Natural killer cell (primary cell): ENCODE results near the gene FSD2. TPM values are rescaled to one million over a fixed set of nuclear protein-coding genes. Genes with fewer than 3 reads are reported as not detected.
A peak's percentile ranks its signal among the peaks of the same experiment; 100 is the strongest.

Source experiments
- ATAC-seq, 3 donors: fragments of 150-1000 bp in 2 of 3; fragments of 200-7000 bp in 1 of 3; cut with Tn5 transposase; 1 replicate in 1 of 3; 2 replicates in 2 of 3; pipeline ENCODE4 v1.10.0; 2021; ENCODE audit warnings: mild to moderate bottlenecking in 2 of 3, moderate library complexity in 2 of 3
- DNase-seq, 2 donors: peaks; one replicate each; pipeline versions ENCODE4 v3.0.0 to v3.0.0-alpha.2; 2013 to 2021; ENCODE audit warnings: mixed read lengths in 1 of 2
- H3K27ac ChIP-seq: one replicate; pipeline ENCODE4 v1.5.1; 2013; ENCODE audit warnings: mild to moderate bottlenecking, low read length
- H3K27me3 ChIP-seq: one replicate; pipeline ENCODE4 v1.6.1; 2013; ENCODE audit warnings: low read length; ENCODE audit not compliant: control insufficient read depth, insufficient read depth
- H3K36me3 ChIP-seq: one replicate; pipeline ENCODE4 v1.6.1; 2013; ENCODE audit warnings: low read length; ENCODE audit not compliant: control insufficient read depth, insufficient read depth
- H3K4me1 ChIP-seq: one replicate; pipeline ENCODE4 v1.6.1; 2013; ENCODE audit warnings: low read length; ENCODE audit not compliant: control insufficient read depth, insufficient read depth
- H3K4me3 ChIP-seq: one replicate; pipeline ENCODE4 v1.5.1; 2013; ENCODE audit warnings: low read length
- H3K9me3 ChIP-seq: one replicate; pipeline ENCODE4 v1.6.1; 2013; ENCODE audit warnings: low read length; ENCODE audit not compliant: control insufficient read depth, insufficient read depth
- H3K27ac Mint-ChIP-seq, 2 donors: one replicate each; pipeline ENCODE4 v1.8.0; 2022; ENCODE audit warnings: mild to moderate bottlenecking in 2 of 2, mixed read lengths in 2 of 2, moderate library complexity in 1 of 2
- H3K27me3 Mint-ChIP-seq, 2 donors: one replicate each; pipeline ENCODE4 v1.8.0; 2022; ENCODE audit warnings: low read depth in 2 of 2, mixed read lengths in 2 of 2
- H3K36me3 Mint-ChIP-seq: one replicate; pipeline ENCODE4 v1.8.0; 2022; ENCODE audit warnings: mixed read lengths
- H3K4me1 Mint-ChIP-seq, 2 donors: one replicate each; pipeline ENCODE4 v1.8.0; 2022; ENCODE audit warnings: mixed read lengths in 2 of 2
- H3K4me3 Mint-ChIP-seq: one replicate; pipeline ENCODE4 v1.8.0; 2022; ENCODE audit warnings: mild to moderate bottlenecking, moderate library complexity, mixed read lengths
- H3K9me3 Mint-ChIP-seq, 2 donors: one replicate each; pipeline ENCODE4 v1.8.0; 2022; ENCODE audit warnings: mixed read lengths in 2 of 2
- CTCF ChIP-seq: fragments of 200-600 bp; IDR thresholded peaks from one replicate; pipeline ENCODE4 v1.8.0; 2022; ENCODE audit warnings: antibody characterized with exemption
- WGBS: methylation state at CpG from one replicate; pipeline ENCODE4 v1.1.7; 2013; ENCODE audit warnings: missing lambda C conversion rate; ENCODE audit not compliant: insufficient coverage; 5-methylcytosine and 5-hydroxymethylcytosine counted together
- intact Hi-C: fragments of 100-400 bp; cut with micrococcal nuclease; formaldehyde crosslinking; loops from one replicate; pipeline ENCODE4 v1.14.2; 2022
- total RNA-seq, 4 donors: library from RNA; stranded (reverse); fragments of 120-200 nt in 1 of 4; gene quantifications; one replicate each; pipeline versions ENCODE4 v1.2.3 to v1.2.4, GENCODE V29; 2013 to 2022

The FSD2 gene
- total RNA-seq, 3 donors from 2014 or later (not counting 1 experiment from before 2014, with no cell fraction given), result not detected

GRCh38 chr15:82774496-82774895 is 31.4 kb downstream of the FSD2 start:
- no peak for TF ChIP-seq CTCF
- ATAC-seq (no peak), DNase-seq (no peak)
- Histone ChIP-seq H3K9me3 (no peaks in the 10 kb centered on the region), H3K27me3 (no peaks in the 10 kb centered on the region), H3K4me3 (no peak overlapping the region), H3K27ac (no peak overlapping the region), H3K36me3 (no peaks in the 10 kb centered on the region), H3K4me1 (no peaks in the 10 kb centered on the region)
- H3K4me1 Mint-ChIP-seq, result no peaks in the 10 kb centered on the region
- no peak overlapping the region for H3K4me3 Mint-ChIP-seq
- no peaks in the 10 kb centered on the region for H3K36me3 Mint-ChIP-seq
- WGBS, result 35% methylated on average over 7 of the region's 7 CpGs
- no peak overlapping the region for H3K27ac Mint-ChIP-seq
- no peaks in the 10 kb centered on the region for H3K9me3 Mint-ChIP-seq
- intact Hi-C loops, result no loop called here
- H3K27me3 Mint-ChIP-seq, result peaks cover 0 to 10% of the 10 kb centered on the region in 2 donors

- Mint-ChIP-seq H3K9me3 (no peaks in the 10 kb centered on the region), H3K27ac (no peak overlapping the region), H3K4me3 (no peak overlapping the region), H3K36me3 (no peaks in the 10 kb centered on the region), H3K27me3 (peaks cover 0 to 10% of the 10 kb centered on the region in 2 donors), H3K4me1 (no peaks in the 10 kb centered on the region)
- Histone ChIP-seq H3K36me3 (no peaks in the 10 kb centered on the region), H3K27ac (no peak overlapping the region), H3K27me3 (no peaks in the 10 kb centered on the region), H3K4me1 (no peaks in the 10 kb centered on the region), H3K4me3 (no peak overlapping the region), H3K9me3 (no peaks in the 10 kb centered on the region)
- ATAC-seq (peak in 1 of 3 donors; percentile 21), DNase-seq (no peak)
- intact Hi-C loops, result no loop called here
- no peak for TF ChIP-seq CTCF
- WGBS, result 92% methylated on average over 12 of the region's 12 CpGs
These were observed 33.9 kb downstream of the FSD2 start for GRCh38 chr15:82771789-82772607.

- H3K36me3 ChIP-seq, result peaks cover 4% of the 10 kb centered on the region
- H3K27ac ChIP-seq, result no peak overlapping the region
- Mint-ChIP-seq H3K4me1 (peaks cover 0 to 4% of the 10 kb centered on the region in 2 donors), H3K27ac (no peak overlapping the region), H3K4me3 (no peak overlapping the region), H3K27me3 (peaks cover 0 to 8% of the 10 kb centered on the region in 2 donors), H3K9me3 (no peaks in the 10 kb centered on the region), H3K36me3 (no peaks in the 10 kb centered on the region)
- no peaks in the 10 kb centered on the region for H3K9me3 ChIP-seq
- H3K4me3 ChIP-seq, result no peak overlapping the region
- DNase-seq (no peak), ATAC-seq (no peak)
- 91% methylated on average over 3 of the region's 4 CpGs for WGBS
- no peaks in the 10 kb centered on the region for H3K4me1 ChIP-seq
- H3K27me3 ChIP-seq, result no peaks in the 10 kb centered on the region
- no peak for TF ChIP-seq CTCF
- intact Hi-C loops, result no loop called here
These were observed 37.3 kb downstream of the FSD2 start for GRCh38 chr15:82768414-82769054.
